ENCODE results near the gene SMIM38. TPM values are rescaled to one million over a fixed set of nuclear protein-coding genes. Genes with fewer than 3 reads are reported as not detected.

Gene SMIM38
- total and polyA plus RNA-seq, 2 donors (not counting 1 experiment from before 2014, with no cell fraction given), result 1.2 to 1.6 TPM

DNA sequence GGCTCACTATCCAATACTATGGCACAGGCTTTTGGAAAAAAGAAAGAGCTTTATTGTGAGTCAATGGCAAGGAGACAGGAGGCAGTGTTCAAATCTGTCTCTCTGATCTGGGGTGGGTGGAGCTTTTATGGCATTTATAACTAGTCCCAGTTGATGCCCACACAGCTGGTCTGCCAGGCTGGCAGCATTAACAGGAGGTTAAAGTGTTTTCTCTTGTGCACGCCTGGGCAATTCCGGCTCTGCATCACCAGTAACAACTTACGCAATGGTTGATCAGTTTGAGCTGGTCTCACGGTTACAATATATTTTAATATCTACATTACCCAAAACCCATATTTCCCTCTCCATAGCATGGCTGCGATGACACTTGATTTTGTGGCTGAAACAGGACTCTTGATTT is 15.1 kb upstream of the SMIM38 start:
- Histone ChIP-seq H3K4me3 (ENCODE audit: control extremely low read depth in 1 of 5, extremely low read depth in 1 of 5, insufficient read depth in 1 of 5, low read depth in 2 of 5, low read length in 4 of 5) (no peak overlapping the region), H3K27ac (ENCODE audit: low read length in 2 of 2) (peak overlapping the region in 1 of 2 donors; percentile 37)
- POLR2A ChIA-PET, result no interaction called here

DNA sequence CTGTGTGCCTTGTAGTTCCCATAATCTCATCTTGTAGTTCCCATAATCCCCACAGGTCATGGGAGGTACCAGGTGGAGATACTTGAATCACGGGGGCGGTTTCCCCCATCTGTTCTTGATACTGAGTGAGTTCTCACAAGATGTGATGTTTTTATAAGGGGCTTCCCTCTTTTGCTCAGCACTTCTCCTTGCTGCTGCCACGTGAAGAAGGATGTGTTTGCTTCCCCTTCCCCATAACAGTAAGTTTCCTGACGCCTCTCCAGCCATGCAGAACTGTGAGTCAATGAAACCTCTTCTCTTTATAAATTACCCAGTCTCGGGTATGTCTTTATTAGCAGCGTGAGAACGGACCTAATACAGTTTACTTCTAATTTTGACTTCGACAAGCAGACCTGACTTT is 14.0 kb upstream of the SMIM38 start:
- Histone ChIP-seq H3K9me3 (ENCODE audit: control extremely low read depth in 1 of 3, control insufficient read depth in 2 of 3, insufficient read depth in 1 of 3, low read length in 2 of 3) (peaks cover 4 to 29% (median 20%) of the 10 kb centered on the region in 3 donors), H3K79me2 (ENCODE audit: control insufficient read depth, insufficient read depth, low read length) (no peaks in the 10 kb centered on the region), H3K4me2 (replicated peaks; ENCODE audit: low read depth, low read length, poor library complexity, severe bottlenecking) (no peak overlapping the region), H3K9ac (ENCODE audit: low read length) (no peak overlapping the region), H3K4me3 (ENCODE audit: control extremely low read depth in 1 of 5, extremely low read depth in 1 of 5, insufficient read depth in 1 of 5, low read depth in 2 of 5, low read length in 4 of 5) (no peak overlapping the region), H3K36me3 (replicated peaks in 1 of 2; ENCODE audit: control extremely low read depth in 1 of 2, control insufficient read depth in 1 of 2, extremely low read depth in 1 of 2, insufficient read depth in 2 of 2, low read length in 1 of 2) (no peaks in the 10 kb centered on the region), H3K4me1 (ENCODE audit: control insufficient read depth in 2 of 2, insufficient read depth in 2 of 2, low read length in 2 of 2) (no peaks in the 10 kb centered on the region), H2AFZ (ENCODE audit: insufficient read depth, low read depth, low read length, poor library complexity, severe bottlenecking) (no peak overlapping the region), H3K27me3 (replicated peaks in 1 of 4; ENCODE audit: control extremely low read depth in 1 of 4, control insufficient read depth in 3 of 4, insufficient read depth in 4 of 4, low read length in 3 of 4) (no peaks in the 10 kb centered on the region), H3K27ac (ENCODE audit: low read length in 2 of 2) (no peak overlapping the region), H4K20me1 (ENCODE audit: control insufficient read depth, insufficient read depth, low read length, poor library complexity, severe bottlenecking) (no peaks in the 10 kb centered on the region)
- Mint-ChIP-seq H3K4me1 (no peaks in the 10 kb centered on the region), H3K9me3 (ENCODE audit: insufficient read depth) (peaks cover 12% of the 10 kb centered on the region), H3K4me3 (no peak overlapping the region), H3K27ac (no peak overlapping the region), H3K27me3 (peaks cover 4% of the 10 kb centered on the region)
- no peak for TF ChIP-seq EZH2 (IDR thresholded peaks at IDR 0.05; ENCODE audit: borderline replicate concordance, insufficient read depth, low read depth, low read length, poor library complexity, severe bottlenecking)
- TF ChIP-seq, protein P1, sequence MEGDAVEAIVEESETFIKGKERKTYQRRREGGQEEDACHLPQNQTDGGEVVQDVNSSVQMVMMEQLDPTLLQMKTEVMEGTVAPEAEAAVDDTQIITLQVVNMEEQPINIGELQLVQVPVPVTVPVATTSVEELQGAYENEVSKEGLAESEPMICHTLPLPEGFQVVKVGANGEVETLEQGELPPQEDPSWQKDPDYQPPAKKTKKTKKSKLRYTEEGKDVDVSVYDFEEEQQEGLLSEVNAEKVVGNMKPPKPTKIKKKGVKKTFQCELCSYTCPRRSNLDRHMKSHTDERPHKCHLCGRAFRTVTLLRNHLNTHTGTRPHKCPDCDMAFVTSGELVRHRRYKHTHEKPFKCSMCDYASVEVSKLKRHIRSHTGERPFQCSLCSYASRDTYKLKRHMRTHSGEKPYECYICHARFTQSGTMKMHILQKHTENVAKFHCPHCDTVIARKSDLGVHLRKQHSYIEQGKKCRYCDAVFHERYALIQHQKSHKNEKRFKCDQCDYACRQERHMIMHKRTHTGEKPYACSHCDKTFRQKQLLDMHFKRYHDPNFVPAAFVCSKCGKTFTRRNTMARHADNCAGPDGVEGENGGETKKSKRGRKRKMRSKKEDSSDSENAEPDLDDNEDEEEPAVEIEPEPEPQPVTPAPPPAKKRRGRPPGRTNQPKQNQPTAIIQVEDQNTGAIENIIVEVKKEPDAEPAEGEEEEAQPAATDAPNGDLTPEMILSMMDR (IDR thresholded peaks at IDR 0.05), result no peak
- no peak for ATAC-seq (ENCODE audit: low read depth)
- CTCF ChIA-PET, result no interaction called here
- POLR2A ChIA-PET, result no interaction called here
- intact Hi-C loops (cut with micrococcal nuclease), result no loop called here
- WGBS (ENCODE audit: insufficient coverage), result 20% methylated on average over 1 of the region's 8 CpGs
- DNase-seq, result no peak

More for the DNA sequence above, 15.1 kb upstream of the SMIM38 start:
- DNase-seq (no peak), ATAC-seq (ENCODE audit: low read depth) (no peak)
- H3K9me3 Mint-ChIP-seq (ENCODE audit: insufficient read depth), result peaks cover 6% of the 10 kb centered on the region
- Histone ChIP-seq H3K4me1 (ENCODE audit: control insufficient read depth in 2 of 2, insufficient read depth in 2 of 2, low read length in 2 of 2) (no peaks in the 10 kb centered on the region), H3K79me2 (ENCODE audit: control insufficient read depth, insufficient read depth, low read length) (no peaks in the 10 kb centered on the region), H4K20me1 (ENCODE audit: control insufficient read depth, insufficient read depth, low read length, poor library complexity, severe bottlenecking) (no peaks in the 10 kb centered on the region), H2AFZ (ENCODE audit: insufficient read depth, low read depth, low read length, poor library complexity, severe bottlenecking) (no peak overlapping the region), H3K9ac (ENCODE audit: low read length) (no peak overlapping the region), H3K4me2 (replicated peaks; ENCODE audit: low read depth, low read length, poor library complexity, severe bottlenecking) (no peak overlapping the region), H3K27me3 (replicated peaks in 1 of 4; ENCODE audit: control extremely low read depth in 1 of 4, control insufficient read depth in 3 of 4, insufficient read depth in 4 of 4, low read length in 3 of 4) (no peaks in the 10 kb centered on the region), H3K36me3 (replicated peaks in 1 of 2; ENCODE audit: control extremely low read depth in 1 of 2, control insufficient read depth in 1 of 2, extremely low read depth in 1 of 2, insufficient read depth in 2 of 2, low read length in 1 of 2) (no peaks in the 10 kb centered on the region), H3K9me3 (ENCODE audit: control extremely low read depth in 1 of 3, control insufficient read depth in 2 of 3, insufficient read depth in 1 of 3, low read length in 2 of 3) (peaks cover 4 to 25% (median 20%) of the 10 kb centered on the region in 3 donors)
- no peaks in the 10 kb centered on the region for H3K4me1 Mint-ChIP-seq
- H3K4me3 Mint-ChIP-seq, result no peak overlapping the region
- no peaks in the 10 kb centered on the region for H3K27me3 Mint-ChIP-seq
- whole genome bisulfite sequencing (ENCODE audit: insufficient coverage), result 100% methylated on average over 5 of the region's 5 CpGs
- CTCF ChIA-PET, result no interaction called here
- H3K27ac Mint-ChIP-seq, result no peak overlapping the region
- intact Hi-C loops (cut with micrococcal nuclease), result no loop called here
- TF ChIP-seq, protein P1 (IDR thresholded peaks at IDR 0.05), result no peak
- TF ChIP-seq EZH2 (IDR thresholded peaks at IDR 0.05; ENCODE audit: borderline replicate concordance, insufficient read depth, low read depth, low read length, poor library complexity, severe bottlenecking), result no peak

Measured in B cell (primary cell).